ENCODE results near the gene C19orf33. TPM values are rescaled to one million over a fixed set of nuclear protein-coding genes. Genes with fewer than 3 reads are reported as not detected.

C19orf33 gene
- total RNA-seq, 1 donor from 2014 or later = not detected

GRCh38 chr19:38294090-38294489, 10.0 kb upstream of the C19orf33 start:
- no peak overlapping the region for H3K27ac Mint-ChIP-seq (ENCODE audit: unreplicated experiment)
- no peaks in the 10 kb centered on the region for H3K36me3 Mint-ChIP-seq (ENCODE audit: unreplicated experiment)
- no peak for TF ChIP-seq CTCF (IDR thresholded peaks at IDR 0.05)

GRCh38 chr19:38298821-38299680, 5.0 kb upstream of the C19orf33 start:
- Mint-ChIP-seq H3K27ac (ENCODE audit: unreplicated experiment) (peak overlapping the region; percentile 89), H3K36me3 (ENCODE audit: unreplicated experiment) (peaks cover 2% of the 10 kb centered on the region), H3K27me3 (ENCODE audit: unreplicated experiment) (no peaks in the 10 kb centered on the region), H3K4me1 (ENCODE audit: unreplicated experiment) (peaks cover 32% of the 10 kb centered on the region), H3K9me3 (ENCODE audit: unreplicated experiment) (no peaks in the 10 kb centered on the region), H3K4me3 (ENCODE audit: unreplicated experiment) (no peak overlapping the region)
- no peak for DNase-seq (ENCODE audit: extremely low spot score, unreplicated experiment)
- no peak for TF ChIP-seq CTCF (IDR thresholded peaks at IDR 0.05)

More at GRCh38 chr19:38294090-38294489, 10.0 kb upstream of the C19orf33 start:
- no peak for DNase-seq (ENCODE audit: extremely low spot score, unreplicated experiment)
- no peak overlapping the region for H3K4me3 Mint-ChIP-seq (ENCODE audit: unreplicated experiment)
- H3K9me3 Mint-ChIP-seq (ENCODE audit: unreplicated experiment) = no peaks in the 10 kb centered on the region
- peaks cover 31% of the 10 kb centered on the region for H3K4me1 Mint-ChIP-seq (ENCODE audit: unreplicated experiment)
- H3K27me3 Mint-ChIP-seq (ENCODE audit: unreplicated experiment) = no peaks in the 10 kb centered on the region

- no peak for TF ChIP-seq CTCF (IDR thresholded peaks at IDR 0.05)
- no peak overlapping the region for H3K4me3 Mint-ChIP-seq (ENCODE audit: unreplicated experiment)
- H3K9me3 Mint-ChIP-seq (ENCODE audit: unreplicated experiment) = no peaks in the 10 kb centered on the region
- no peak overlapping the region for H3K27ac Mint-ChIP-seq (ENCODE audit: unreplicated experiment)
- peaks cover 17% of the 10 kb centered on the region for H3K4me1 Mint-ChIP-seq (ENCODE audit: unreplicated experiment)
- DNase-seq (ENCODE audit: extremely low spot score, unreplicated experiment) = no peak
- peaks cover 8% of the 10 kb centered on the region for H3K36me3 Mint-ChIP-seq (ENCODE audit: unreplicated experiment)
- no peaks in the 10 kb centered on the region for H3K27me3 Mint-ChIP-seq (ENCODE audit: unreplicated experiment)
Observed at GRCh38 chr19:38304352-38304865, 358 bp downstream of the C19orf33 start.

- peaks cover 15% of the 10 kb centered on the region for H3K4me1 Mint-ChIP-seq (ENCODE audit: unreplicated experiment)
- no peak for TF ChIP-seq CTCF (IDR thresholded peaks at IDR 0.05)
- no peaks in the 10 kb centered on the region for H3K27me3 Mint-ChIP-seq (ENCODE audit: unreplicated experiment)
- no peak overlapping the region for H3K27ac Mint-ChIP-seq (ENCODE audit: unreplicated experiment)
- no peak overlapping the region for H3K4me3 Mint-ChIP-seq (ENCODE audit: unreplicated experiment)
- DNase-seq (ENCODE audit: extremely low spot score, unreplicated experiment) = no peak
- no peaks in the 10 kb centered on the region for H3K9me3 Mint-ChIP-seq (ENCODE audit: unreplicated experiment)
- peaks cover 8% of the 10 kb centered on the region for H3K36me3 Mint-ChIP-seq (ENCODE audit: unreplicated experiment)
Observed at GRCh38 chr19:38304866-38305429, 897 bp downstream of the C19orf33 start.

GRCh38 chr19:38306236-38306635, 2.2 kb downstream of the C19orf33 start:
- Mint-ChIP-seq H3K36me3 (ENCODE audit: unreplicated experiment) (peaks cover 8% of the 10 kb centered on the region), H3K27ac (ENCODE audit: unreplicated experiment) (no peak overlapping the region), H3K4me1 (ENCODE audit: unreplicated experiment) (peaks cover 5% of the 10 kb centered on the region), H3K9me3 (ENCODE audit: unreplicated experiment) (no peaks in the 10 kb centered on the region), H3K27me3 (ENCODE audit: unreplicated experiment) (no peaks in the 10 kb centered on the region), H3K4me3 (ENCODE audit: unreplicated experiment) (no peak overlapping the region)
- DNase-seq (ENCODE audit: extremely low spot score, unreplicated experiment) = no peak
- TF ChIP-seq CTCF (IDR thresholded peaks at IDR 0.05) = no peak

Measured in osteocyte (in vitro differentiated cells).